ENCODE results near the gene OR1A2.
"Not testable (repeated sequence)": the region's sequence is repeated elsewhere in the genome, so short reads cannot be mapped to it uniquely, and the experiment has no call there.

The OR1A2 gene, protein sequence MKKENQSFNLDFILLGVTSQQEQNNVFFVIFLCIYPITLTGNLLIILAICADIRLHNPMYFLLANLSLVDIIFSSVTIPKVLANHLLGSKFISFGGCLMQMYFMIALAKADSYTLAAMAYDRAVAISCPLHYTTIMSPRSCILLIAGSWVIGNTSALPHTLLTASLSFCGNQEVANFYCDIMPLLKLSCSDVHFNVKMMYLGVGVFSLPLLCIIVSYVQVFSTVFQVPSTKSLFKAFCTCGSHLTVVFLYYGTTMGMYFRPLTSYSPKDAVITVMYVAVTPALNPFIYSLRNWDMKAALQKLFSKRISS

DNA sequence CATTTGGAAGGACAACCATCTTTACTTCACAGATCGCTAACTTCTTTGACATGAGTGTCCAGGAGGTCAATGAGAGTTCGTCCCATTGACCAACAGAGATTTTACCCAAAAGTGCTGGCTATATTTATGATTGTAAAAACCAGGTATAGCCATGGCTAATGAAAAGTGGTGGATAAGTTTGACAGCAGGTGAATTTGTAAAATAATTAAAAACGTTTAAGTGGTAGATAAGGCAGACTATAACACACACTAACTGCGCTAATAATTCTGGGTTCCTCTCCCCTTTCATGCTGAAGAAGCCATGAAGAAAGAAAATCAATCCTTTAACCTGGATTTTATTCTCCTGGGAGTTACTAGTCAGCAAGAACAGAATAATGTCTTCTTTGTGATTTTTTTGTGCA lies at the start of gene OR1A2:
Gene OR1A2 (plus strand): TSS at position 301 of the 400 bp plus-strand sequence. CDS start 0 bp downstream, at position 301.
- DNase-seq = no peak

DNA sequence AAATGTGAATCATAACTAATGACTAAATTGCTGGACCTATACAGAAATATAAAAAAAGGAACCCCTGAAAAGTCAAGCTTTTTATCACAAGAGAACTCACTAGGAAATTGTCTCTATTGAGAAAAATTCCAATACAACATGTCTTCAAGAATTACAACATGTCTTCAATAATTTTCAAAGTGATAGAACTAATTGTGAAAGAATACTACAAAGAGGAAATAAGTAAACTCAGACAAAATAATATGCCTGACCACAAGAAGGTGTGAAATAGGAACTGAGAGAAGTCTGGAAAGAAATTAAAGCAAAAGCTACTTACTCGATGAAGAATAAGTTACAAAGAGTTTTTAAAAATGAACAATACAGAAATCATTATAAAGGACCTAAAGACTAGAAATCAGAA lies 40.1 kb upstream of the OR1A2 start:
- no peak for DNase-seq

DNA sequence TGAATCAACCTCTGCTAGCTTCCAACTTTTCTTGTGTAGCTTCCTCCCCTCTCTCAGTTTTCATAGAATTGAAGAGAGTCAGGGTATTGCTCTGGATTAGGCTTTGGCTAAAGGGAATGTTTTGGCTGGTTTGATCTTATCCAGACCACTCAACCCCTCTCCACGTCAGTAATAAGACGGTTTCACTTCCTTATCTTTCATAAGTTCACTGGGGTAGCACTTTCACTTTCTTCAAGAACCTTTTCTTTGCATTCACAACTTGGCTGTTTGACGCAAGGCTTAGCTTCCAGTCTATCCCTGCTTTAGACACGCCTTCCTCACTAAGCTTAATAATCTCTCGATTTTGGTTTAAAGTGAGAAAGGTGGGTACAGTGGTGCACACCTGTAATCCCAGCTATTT lies 29.7 kb upstream of the OR1A2 start:
- no peak for DNase-seq

DNA sequence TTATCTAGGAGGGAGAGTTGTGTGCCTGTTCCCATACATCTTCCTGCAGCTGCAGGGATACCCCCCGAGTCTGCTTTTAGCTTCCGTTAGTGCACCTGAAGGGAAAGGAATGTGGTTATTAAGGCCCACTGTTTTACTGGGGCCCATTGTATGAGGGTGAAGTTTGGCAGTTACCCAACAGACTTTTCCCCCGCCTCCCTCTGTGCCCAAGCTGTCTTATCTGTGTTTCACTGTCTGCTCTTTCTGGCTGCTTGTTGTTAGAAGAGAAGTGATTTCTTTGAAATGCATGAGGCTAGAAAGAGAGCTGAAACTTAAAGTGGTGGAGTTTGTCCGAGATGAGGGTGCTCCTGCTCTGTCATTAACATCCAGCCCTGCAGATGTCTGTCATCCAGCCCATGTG lies 7.4 kb upstream of the OR1A2 start:
- no peak for DNase-seq

DNA sequence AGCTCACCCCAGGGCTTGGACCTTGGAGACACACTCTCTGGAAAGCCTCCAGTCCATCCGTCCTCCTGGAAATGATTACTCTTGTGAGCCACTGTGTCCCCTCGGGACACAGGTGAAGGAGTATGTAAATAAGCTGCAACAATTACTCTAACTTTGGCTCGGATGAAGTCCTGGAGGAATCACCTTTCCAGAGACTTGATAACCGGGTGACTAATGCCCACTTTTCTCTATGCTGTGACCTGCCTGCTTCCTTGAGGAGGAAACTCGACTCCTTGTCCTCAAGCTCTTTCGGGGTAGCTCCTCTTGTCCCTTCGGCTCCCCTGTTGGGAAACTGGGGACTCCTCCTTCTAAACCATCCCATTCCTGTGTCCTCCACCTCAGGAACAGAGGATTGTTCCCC lies 10.0 kb downstream of the OR1A2 start, which contains the start of gene OR1A1:
Gene OR1A1 (plus strand): TSS at position 301 of the 400 bp plus-strand sequence. CDS start 7,954 bp downstream, outside the sequence.
- no peak for DNase-seq

DNA sequence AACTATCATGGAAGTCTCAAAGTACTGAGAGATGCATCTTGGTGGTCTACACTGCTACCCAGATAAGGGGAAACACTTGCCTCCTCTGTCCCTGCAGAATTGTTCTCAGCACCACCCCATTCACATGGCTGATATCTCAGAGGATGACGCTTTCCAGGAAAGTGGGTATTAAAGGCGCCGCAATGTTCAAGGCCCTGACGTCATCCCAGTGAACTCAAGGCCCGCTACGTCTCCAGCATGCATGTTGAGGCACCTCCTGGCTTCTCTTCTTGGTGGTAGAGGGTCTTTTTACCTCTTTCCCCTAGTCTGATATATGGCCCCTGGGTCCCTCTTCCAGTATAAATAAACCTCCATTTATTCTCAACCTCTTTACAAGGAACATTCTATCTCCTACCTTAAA lies 11.2 kb downstream of the OR1A2 start:
- DNase-seq = no peak

DNA sequence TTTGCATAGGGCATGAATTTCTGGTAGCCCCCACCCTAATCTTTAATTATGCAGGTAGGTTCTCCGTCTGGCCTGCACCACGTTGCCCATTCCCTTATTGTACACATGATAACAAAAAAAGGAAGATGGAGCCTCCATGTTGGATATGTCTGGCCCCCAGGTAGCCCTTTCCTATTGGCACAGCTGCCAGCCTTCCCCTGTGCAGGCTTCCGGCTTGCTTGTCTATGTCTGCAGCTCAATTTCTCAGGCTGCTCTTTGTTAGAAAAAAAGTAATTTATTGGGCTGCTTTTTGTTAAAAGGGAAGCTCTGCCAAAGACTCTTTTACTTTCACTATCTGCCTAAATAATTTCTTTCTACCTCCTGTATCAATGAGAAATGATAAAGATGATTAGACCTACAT lies 15.7 kb downstream of the OR1A2 start:
- DNase-seq = no peak

DNA sequence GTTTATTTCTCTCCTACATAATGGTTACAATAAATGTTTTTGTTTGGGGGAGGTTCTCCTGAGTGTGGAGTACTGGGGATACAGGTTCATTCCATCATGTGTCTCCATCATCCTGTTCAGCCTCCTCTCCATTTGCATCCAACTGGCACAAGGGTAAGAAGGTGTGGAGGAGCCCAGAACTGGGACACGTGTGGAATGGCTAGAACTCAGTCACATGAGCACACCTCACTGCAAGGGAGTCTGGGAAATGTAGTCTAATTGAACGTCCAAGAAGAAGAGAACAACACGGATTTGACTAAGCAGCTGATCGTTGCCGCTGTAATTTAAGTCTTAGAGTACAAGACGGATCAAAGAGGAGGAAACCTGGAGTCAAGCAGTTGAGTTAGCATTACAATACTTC lies 16.3 kb downstream of the OR1A2 start:
- no peak for DNase-seq

DNA sequence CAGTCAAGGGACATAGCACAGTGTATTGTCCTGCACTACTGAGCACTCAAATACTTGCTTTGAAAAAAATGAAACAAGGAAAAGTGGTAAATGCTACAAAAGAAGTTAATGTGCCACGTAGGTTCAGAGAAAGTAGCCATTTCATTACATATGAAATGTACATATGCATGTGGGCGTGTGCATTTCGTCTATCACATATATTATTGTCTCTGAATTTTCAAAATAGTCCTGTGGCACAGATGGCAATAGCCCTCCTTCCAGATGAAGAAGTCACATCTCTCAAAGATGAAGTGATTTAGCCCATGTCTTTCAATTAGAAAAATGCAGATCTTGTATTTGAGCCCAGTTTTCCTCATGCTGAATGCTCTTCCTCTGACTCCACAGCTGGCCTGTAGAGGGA lies 22.7 kb downstream of the OR1A2 start:
- DNase-seq = not testable (repeated sequence)

DNA sequence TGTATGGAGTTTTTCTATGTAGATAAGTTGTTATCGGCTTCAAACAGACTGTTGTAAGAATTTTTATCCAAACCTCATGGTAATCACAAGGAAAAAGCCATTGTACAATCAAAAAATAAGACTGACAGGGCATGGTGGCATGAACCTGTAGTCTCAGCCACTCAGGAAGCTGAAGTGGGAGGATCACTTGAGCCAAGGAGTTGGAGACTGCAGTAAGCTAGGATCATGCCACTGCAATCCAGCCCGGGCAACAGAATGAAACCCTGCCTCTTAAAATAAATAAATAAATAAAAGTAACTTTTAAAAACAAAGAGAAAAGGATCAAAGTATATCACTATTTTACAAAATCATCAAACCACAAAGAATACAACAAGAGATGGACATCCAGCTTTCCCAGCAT lies 24.5 kb downstream of the OR1A2 start:
- no peak for DNase-seq

DNA sequence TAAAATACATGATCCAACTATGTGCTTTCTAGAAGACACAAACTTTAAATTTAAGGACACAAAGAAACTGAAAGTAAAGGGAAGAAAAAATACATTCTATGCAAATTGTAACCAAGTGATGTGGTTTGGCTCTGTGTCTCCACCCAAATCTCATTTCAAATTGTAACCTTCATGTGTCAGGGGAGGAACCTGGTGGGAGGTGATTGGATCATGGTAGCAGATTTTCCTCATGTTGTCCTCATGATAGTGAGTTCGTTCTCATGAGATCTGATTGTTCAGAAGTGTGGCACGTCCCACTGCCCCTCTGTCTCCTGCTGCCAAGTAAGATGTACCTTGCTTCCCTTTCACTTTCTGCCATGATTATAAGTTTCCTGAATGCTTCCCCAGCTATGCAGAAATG lies 25.2 kb downstream of the OR1A2 start:
- DNase-seq = no peak

DNA sequence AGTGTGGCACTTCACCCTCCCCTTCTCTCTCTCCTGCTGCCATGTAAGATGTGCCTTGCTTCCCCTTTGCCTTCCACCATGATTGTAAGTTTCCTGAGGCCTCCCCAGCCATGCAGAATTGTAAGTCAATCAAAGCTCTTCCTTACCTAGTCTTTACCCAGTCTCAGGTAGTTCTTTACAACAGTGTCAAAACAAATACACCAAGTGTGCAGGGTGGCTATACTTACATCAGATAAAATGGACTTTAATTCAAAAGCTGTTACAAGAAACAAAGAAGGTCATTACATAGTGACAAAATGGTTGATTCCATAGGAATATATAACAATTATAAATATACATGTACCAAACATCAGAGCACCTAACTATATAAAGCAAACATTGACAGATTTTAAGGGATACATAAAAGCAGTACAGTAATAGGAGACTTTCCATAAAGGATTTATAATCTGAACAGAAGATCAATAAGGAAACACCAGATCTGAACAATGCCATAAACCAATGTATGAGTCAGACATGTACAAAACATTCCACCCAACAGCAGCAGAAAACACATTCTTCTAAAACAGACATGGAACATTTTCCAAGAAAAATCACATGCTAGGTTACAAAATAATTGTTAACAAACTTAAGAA lies 27.5 kb downstream of the OR1A2 start:
- not testable (repeated sequence) for DNase-seq

DNA sequence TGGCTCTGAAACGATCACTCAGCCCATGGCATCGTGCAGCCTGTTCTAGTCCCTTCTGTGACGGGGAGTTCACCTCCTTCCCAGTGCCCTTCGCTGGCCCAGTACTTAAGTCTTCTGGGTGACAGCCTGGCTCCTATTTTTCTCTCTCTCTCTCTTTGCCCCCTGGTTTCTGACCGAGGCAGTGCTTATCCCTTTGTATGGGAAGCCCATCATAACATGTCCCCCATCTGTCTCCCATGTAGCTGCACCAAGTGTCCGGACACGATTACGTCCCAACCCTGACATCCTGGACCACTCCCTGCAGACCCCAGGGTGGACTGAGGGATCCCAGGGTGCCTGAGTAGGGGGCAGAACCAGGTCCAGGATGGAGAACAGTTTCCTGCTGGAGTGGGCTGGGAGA lies 35.0 kb downstream of the OR1A2 start:
- not testable (repeated sequence) for DNase-seq

DNA sequence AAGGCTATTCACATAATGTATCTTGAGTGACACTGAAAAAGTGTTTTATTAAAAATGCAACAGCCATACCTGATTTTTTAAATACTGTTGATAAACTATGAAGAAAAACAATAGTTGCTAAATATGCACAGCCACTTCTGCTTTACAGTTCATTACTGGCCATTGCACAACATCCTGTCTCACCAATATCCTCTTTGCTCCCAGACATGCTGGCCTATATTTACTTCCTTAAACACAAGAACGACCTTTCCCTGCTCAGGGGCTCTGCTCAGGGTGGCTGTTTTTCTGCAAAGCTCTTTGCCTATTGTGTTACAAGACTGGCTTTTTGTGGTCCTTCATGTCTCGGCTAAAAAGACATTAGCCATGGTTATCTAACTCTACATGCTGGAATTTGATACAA lies 41.4 kb downstream of the OR1A2 start:
- DNase-seq = peak in 1 of 56 donors; percentile 43

DNA sequence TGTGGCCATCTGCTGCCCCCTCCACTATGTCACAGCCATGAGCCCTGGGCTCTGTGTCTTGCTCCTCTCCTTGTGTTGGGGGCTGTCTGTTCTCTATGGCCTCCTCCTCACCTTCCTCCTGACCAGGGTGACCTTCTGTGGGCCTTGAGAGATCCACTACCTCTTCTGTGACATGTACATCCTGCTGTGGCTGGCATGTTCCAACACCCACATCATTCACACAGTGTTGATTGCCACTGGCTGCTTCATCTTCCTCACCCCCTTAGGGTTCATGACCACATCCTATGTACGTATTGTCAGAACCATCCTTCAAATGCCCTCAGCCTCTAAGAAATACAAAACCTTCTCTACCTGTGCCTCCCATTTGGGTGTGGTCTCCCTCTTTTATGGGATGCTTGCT lies 43.7 kb downstream of the OR1A2 start:
- not testable (repeated sequence) for DNase-seq

DNA sequence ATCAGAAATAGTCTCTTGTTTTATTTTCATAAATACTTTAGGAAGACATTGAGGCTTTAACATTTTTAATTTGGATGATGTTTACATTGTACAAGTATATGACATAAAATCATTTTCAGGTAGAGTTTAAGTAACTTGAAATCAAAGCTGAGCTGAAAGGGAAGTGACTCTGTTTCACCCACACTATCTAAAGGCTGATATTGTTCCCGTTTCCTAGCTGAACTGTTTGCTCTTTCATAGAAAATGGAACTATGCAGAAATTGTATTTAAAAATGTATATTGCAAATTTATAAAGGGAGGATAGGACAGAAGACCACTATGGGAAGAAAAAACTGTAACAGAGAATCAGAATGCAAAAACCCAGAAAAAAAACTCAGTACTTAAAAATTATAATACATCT lies 47.5 kb downstream of the OR1A2 start:
- DNase-seq = not testable (repeated sequence)
